NCI-H748 treated with DMSO at 0.1 percent for 48 hours (cell line): ENCODE measurements around the gene PGA3.
"Not testable (repeated sequence)": the region's sequence is repeated elsewhere in the genome, so short reads cannot be mapped to it uniquely, and the experiment has no call there.

Source experiments
- DNase-seq: peaks from one replicate; lab custom pipeline; 2025; lab: John Stamatoyannopoulos, UW

PGA3 gene

GRCh38 chr11:61210629-61211028 lies 7.3 kb downstream of the PGA3 start:
- not testable (repeated sequence) for DNase-seq

GRCh38 chr11:61211327-61211952 lies 8.1 kb downstream of the PGA3 start:
- DNase-seq = not testable (repeated sequence)

GRCh38 chr11:61212202-61212601 lies 8.9 kb downstream of the PGA3 start:
- DNase-seq = not testable (repeated sequence)

GRCh38 chr11:61213711-61214324 lies 10.5 kb downstream of the PGA3 start:
- DNase-seq = not testable (repeated sequence)

- not testable (repeated sequence) for DNase-seq
Measured at GRCh38 chr11:61218306-61218705, 15.0 kb downstream of the PGA3 start.

DNA sequence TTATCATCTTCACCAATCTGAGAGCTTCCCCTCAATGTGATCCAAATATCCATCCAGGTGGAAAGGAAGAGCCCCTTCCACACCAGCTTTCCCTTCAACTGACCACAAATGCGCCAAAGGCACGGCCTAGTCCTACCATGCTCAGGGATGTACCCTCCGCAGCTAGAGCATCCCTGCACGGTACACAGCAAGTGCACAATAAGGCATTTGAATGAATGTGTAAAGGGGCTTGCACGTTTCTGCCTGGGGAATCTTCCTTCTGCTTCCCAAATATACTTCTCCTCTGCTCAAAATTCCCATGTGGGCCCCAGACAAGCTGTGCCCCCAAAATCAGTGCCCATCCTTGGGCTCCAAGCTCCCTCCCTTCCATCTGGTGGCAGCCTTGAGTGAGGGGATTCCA lies 15.7 kb downstream of the PGA3 start:
- not testable (repeated sequence) for DNase-seq

DNA sequence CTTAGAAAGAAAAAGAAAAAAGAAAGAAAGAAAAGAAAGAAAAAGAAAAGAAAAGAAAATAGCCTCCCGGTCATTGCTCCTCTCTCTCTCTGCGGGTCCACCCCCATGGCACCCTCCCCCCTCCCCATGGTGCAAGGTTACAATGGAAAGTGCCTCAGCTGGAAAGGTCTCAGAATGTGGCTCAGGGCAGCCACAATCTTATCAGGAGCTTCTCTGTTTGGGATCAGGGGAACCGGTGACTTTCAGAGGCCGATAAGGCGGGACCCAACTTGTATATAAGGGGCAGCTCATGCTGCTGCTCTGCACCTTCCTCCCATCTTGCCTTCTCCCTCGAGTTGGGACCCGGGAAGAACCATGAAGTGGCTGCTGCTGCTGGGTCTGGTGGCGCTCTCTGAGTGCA lies 18.7 kb downstream of the PGA3 start, which contains the start of gene PGA4:
Gene PGA4, plus strand, starts transcription at position 301 of the 400 bp plus-strand sequence. Its CDS starts 54 bp downstream, at position 355.
- DNase-seq = not testable (repeated sequence)

GRCh38 chr11:61222692-61223091 lies 19.4 kb downstream of the PGA3 start:
- not testable (repeated sequence) for DNase-seq

DNA sequence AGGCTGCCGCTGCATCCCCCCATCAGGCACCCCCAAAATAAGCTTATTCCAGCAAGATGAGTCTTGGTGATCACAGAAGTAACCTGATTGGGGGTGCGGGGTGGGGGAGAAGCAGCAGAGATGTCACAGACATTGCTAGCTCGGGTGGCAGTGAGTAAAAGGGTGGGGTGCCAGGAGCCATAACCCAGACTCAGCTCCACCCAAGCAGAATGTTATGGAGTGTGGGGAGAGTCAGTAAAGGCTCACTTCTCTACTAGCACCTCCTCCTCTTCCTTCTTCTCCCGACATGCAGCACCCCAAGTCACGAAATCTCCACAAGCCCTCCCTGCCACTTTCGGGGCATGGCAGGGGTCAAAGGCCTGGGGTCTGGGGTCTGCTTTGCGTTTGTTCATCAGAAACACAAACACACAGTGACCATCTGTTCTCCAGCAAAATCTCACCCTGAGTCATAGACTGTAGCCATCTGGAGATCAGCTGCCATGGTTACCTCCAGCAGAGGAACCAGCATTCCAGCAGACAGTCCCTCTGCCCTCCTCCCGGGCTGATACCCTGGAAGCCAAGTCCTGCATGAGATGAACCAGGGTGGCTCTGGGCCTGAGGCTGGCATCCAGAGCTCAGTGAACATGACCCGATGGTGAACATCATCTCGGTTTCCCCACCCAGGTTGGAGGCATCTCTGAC lies 23.3 kb downstream of the PGA3 start:
- not testable (repeated sequence) for DNase-seq

DNA sequence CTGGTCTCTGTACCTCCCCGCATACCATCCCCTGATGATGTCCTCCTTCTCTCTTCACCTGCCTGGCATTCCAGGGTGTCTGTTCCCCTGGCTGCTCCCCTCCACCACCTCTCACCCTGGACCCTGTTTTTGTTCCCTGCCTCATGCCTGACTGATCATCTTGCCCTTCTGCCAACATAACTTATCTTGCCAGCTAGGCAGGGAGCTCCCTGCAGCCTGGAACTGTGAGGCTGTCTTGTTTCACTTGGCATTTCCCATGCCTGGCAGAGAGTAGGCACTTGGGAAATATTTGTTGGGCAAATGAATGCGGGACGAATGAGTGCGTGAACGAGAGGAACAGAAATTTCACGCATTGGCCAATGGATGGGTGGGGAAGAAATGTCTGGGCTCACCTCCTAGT lies 26.1 kb downstream of the PGA3 start:
- DNase-seq = not testable (repeated sequence)

DNA sequence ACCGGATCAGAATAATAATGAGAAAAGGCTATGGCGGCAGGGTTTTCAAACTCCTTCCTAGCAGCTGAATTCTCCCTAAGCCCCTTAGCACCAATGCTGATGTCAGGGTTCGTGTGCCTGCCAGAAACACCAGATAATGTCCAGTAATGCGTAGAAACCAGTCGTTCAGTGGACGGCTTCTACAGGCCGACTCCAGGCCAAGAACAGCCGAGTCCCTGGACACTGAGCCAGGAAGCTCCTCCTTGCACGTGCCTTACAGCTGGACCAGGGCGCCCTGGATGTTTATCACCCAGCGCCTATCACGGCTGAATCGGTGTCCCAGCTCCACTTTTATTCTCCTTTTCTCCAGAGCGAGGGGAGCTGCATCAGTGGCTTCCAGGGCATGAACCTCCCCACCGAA lies 27.7 kb downstream of the PGA3 start:
- not testable (repeated sequence) for DNase-seq

- DNase-seq = not testable (repeated sequence)
Measured at GRCh38 chr11:61231585-61231984, 28.3 kb downstream of the PGA3 start.

DNA sequence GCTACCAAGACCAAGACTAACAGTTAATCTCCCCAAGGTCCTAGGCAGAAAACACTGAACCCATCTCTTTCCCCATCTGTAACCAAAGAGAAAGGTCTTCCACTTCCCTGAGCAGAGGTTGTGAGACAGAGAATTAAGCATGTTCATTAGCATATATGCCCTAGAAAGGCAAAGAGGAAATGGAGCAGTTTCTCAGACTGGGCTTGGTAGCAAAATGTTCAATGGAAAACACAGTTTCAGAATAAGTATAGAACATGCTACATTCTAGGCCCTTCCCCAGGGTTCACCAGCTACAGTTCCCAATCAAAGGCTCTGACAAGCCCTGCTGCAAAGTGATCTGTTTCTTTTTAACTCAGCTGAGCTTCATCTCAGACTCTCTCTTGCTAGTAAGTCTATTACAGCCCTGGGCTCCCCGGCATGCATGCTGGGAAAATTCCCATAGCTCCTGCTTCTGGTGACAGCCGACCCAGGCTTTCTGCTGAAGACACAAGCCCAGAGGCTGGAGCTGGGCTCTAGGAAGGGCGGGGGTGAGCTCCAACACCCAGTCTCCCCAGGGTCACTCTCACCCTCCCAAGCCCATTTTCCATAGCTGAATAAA lies 29.3 kb downstream of the PGA3 start:
- not testable (repeated sequence) for DNase-seq

DNA sequence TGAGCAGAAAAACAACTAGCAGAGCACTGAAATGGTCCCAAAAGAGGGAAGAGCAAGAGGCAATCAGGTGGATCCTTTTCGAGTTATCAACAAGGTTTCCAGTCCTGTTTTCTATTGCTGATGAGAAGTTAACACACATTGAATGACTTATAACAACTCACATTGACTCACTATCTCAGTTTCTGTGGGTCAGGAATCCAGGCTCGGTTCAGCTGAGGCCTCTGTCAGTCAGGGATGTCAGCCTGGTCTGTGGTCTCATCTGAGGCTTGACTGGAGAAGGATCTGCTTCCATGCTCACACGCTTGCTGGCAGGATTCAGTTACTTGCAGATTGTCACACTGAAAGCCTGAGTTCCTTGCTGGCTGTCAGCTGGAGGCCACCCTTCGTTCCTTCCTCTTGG lies 33.8 kb downstream of the PGA3 start:
- DNase-seq = not testable (repeated sequence)

- DNase-seq = not testable (repeated sequence)
Measured at GRCh38 chr11:61240288-61240687, 37.0 kb downstream of the PGA3 start.

DNA sequence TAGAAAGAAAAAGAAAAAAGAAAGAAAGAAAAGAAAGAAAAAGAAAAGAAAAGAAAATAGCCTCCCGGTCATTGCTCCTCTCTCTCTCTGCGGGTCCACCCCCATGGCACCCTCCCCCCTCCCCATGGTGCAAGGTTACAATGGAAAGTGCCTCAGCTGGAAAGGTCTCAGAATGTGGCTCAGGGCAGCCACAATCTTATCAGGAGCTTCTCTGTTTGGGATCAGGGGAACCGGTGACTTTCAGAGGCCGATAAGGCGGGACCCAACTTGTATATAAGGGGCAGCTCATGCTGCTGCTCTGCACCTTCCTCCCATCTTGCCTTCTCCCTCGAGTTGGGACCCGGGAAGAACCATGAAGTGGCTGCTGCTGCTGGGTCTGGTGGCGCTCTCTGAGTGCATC lies 37.6 kb downstream of the PGA3 start, which contains the start of gene PGA5:
Gene PGA5, plus strand, starts transcription at position 301 of the 400 bp plus-strand sequence. Its CDS starts 52 bp downstream, at position 353.
- DNase-seq = not testable (repeated sequence)

GRCh38 chr11:61241526-61241925 lies 38.2 kb downstream of the PGA3 start:
- DNase-seq = not testable (repeated sequence)

GRCh38 chr11:61245284-61245964 lies 42.1 kb downstream of the PGA3 start:
- not testable (repeated sequence) for DNase-seq

DNA sequence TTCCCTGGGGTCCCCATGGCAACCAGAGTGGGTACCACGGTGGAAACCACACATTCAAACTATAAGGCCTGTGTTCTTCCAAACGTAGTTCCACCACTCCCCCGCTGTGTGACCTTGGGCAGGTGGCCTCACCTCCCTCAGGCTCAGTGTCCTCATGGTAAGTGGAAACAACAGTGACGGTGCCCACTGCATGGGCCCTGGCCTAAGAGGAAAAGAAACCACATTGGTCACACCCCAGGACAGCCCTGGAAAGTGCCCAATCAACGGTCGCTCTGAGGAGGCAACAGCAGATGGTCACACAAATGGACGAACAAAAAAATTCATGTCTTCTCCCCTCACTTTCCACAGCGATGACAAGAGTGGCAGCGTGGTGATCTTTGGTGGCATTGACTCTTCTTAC lies 44.8 kb downstream of the PGA3 start:
- not testable (repeated sequence) for DNase-seq

DNA sequence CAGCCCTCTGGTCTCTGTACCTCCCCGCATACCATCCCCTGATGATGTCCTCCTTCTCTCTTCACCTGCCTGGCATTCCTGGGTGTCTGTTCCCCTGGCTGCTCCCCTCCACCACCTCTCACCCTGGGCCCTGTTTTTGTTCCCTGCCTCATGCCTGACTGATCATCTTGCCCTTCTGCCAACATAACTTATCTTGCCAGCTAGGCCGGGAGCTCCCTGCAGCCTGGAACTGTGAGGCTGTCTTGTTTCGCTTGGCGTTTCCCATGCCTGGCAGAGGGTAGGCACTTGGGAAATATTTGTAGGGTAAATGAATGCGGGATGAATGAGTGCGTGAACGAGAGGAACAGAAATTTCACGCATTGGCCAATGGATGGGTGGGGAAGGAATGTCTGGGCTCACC lies 45.9 kb downstream of the PGA3 start:
- DNase-seq = not testable (repeated sequence)
